ENCODE results near the gene BAHCC1.
A peak's percentile ranks its signal among the peaks of the same experiment; 100 is the strongest.

BAHCC1 gene

DNA sequence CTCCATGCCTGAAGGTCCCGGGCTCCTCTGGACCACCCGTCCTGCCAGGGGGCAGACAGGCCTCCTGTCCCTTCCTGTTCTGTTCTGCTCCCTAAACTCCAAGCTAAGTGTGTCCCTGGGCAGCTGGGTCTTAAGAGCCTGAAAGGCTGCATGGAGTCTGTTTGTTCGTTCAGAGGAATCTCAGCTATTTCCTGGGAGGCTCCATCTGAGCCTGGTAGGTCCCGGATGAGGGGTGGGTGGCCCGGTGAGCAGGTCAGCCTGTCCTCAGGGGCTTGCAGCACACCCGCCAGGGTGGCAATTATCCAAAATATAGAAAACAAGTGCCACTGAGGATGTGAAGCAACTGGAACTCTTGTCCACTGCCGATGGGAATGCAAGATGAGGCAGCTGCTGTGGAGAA lies 104.8 kb downstream of the BAHCC1 start:
- no peak for DNase-seq

GRCh38 chr17:81502471-81503017 lies 107.3 kb downstream of the BAHCC1 start:
- no peak for DNase-seq

DNA sequence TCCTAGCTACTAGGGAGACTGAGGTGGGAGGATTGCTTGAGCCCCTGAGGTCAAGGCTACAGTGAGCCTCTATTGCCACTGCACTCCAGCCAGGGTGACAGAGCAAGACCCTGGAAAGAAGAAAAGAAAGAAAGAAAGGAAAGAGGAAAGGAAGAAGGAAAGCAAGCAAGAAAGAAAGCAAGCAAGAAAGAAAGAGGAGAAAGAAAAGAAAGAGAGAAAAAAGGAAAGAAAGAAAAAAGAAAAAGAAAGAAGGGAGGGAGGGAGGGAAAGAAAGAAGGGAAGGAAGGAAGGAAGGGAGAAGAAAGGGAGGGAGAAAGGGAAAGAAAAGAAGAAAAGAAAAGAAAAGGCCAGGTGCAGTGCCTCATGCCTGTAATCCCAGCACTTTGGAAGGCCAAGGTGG lies 108.4 kb downstream of the BAHCC1 start:
- DNase-seq, result no peak

- peak in 1 of 5 experiments; percentile 25 for DNase-seq
Measured at GRCh38 chr17:81508639-81509206, 113.5 kb downstream of the BAHCC1 start.

- peak in 2 of 5 experiments; percentile 22 to 58 for DNase-seq
Measured at GRCh38 chr17:81509207-81509971, 114.1 kb downstream of the BAHCC1 start.

DNA sequence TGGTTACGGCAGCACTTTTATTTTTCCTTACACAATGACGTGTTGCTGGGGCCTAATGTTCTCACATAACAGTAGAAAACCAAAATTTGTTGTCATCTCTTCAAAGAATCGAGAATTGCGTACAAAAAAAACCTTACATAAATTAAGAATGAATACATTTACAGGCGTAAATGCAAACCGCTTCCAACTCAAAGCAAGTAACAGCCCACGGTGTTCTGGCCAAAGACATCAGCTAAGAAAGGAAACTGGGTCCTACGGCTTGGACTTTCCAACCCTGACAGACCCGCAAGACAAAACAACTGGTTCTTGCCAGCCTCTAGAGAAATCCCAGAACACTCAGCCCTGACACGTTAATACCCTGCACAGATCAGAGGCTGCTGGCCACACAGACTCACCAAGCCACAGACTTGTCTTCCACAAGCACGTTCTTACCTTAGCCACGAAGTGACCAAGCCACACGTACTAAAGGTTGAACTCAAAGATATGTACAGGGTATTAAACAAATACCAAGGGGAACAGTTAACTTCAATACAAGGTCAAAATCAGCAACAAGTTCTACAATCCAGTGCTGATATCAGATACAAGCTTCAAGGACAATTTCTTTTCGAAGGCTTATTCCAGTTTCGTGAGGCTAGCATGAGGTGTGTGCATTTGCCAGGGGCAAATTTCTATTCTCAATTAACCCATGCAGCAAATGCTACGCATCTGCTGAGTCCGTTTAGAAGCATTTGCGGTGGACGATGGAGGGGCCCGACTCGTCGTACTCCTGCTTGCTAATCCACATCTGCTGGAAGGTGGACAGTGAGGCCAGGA lies 114.9 kb downstream of the BAHCC1 start:
- DNase-seq, result peak in 1 of 5 experiments; percentile 17

DNA sequence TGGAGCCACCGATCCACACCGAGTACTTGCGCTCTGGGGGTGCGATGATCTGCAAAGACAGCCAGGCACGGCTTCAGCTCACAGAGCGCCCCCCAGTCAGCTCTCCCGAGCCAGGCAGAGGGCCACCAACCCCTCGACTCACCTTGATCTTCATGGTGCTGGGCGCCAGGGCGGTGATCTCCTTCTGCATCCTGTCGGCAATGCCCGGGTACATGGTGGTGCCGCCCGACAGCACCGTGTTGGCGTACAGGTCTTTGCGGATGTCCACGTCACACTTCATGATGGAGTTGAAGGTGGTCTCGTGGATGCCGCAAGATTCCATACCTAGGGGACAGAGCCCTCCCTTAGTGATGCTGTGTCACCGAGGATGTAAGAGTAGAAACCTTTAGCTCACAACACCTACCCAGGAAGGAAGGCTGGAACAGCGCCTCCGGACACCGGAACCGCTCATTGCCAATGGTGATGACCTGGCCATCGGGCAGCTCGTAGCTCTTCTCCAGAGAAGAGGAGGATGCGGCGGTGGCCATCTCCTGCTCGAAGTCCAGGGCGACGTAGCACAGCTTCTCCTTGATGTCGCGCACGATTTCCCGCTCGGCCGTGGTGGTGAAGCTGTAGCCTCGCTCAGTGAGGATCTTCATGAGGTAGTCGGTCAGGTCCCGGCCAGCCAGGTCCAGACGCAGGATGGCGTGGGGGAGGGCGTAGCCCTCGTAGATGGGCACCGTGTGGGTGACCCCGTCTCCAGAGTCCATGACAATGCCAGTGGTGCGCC lies 115.7 kb downstream of the BAHCC1 start:
- DNase-seq, result peak in 2 of 5 experiments; percentile 44 to 68

GRCh38 chr17:81511554-81511803 lies 116.2 kb downstream of the BAHCC1 start:
- DNase-seq, result no peak

DNA sequence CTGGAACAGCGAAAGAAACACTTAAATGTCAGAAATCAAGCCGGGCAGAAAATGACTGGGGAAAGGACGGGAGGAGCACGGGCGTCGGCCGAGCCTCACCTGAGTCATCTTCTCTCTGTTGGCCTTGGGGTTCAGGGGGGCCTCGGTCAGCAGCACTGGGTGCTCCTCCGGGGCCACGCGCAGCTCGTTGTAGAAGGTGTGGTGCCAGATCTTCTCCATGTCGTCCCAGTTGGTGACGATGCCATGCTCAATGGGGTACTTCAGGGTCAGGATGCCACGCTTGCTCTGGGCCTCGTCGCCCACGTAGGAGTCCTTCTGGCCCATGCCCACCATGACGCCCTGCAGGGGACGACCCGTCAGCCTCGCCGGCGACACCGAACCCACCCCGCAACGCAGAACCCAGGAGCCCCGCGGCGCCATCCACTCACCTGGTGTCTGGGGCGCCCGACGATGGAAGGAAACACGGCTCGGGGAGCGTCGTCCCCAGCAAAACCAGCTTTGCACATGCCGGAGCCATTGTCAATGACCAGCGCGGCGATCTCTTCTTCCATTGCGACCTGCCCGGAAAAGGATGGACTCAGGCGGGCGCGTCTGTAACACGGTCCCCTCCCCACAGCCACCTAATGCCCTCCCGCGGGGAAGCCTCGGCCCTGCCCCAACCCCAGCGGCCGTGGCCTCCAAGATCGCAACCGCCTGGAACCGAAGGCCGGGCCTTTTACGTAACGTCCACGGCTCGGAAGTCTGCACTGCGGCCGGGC lies 116.7 kb downstream of the BAHCC1 start:
- DNase-seq, result peak in 1 of 5 experiments; percentile 44

DNA sequence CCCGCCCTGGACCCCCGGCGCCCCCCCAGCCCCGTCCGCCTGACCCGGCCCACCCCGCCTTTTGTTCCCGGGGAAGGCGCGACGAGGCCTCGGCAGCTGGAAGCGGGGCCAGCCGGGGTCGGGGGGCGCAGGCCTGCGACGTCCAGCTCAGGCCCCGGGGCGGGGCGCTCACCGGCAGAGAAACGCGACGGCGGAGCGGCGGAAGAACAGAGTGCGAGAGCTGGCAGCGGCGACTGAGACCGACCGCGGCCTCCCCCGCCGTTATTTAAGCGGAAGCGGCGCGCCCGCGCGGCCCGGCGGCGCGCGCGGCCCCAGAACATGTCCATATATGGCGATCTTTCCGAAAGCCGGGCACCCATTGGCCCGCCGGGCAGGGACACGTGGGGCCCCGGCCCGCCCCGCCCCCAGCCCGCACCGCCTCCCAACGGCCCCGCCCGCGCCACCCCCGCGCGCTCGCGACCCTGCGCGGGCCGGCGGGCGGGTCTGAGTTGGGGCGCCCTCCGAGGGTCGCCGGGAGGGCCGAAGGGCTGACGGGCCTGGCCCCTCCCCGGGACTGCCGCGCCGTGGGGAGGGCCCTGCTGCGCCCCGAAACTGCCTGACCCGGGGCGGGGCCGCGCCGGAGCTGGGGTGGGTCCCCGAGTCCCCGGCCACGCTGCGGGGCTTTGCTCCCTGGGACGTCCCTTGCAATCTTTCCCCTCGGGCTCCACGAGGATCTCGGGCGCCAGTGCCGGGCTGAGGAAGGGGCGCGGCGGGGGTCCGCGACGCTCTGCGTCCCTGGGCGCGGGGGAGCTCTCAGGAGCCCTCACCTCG lies 117.5 kb downstream of the BAHCC1 start, which contains the start of gene ACTG1:
Gene ACTG1 (minus strand): TSS at position 238 of the 810 bp plus-strand sequence. CDS start 445 bp downstream, outside the sequence.
- DNase-seq, result peak; percentile 81 to 96 (median 84)

DNA sequence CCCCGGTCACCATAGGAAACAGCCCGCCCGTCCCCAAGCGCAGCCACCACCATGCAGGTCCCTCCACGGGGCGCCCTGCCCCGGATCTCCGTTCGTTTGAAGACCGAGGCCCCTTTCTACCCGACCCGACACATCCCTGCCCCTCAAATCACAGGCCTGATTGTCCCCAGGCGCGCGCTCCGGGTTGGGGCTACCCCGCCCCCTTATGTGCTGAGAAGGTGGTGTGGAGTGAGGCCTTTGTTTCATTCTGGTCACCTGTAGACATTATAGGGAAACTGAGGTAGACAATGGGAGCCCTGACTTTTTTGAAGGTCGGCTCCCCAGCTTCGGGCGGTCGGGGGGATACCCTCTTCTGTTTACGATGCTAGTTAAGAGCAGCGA lies 118.1 kb downstream of the BAHCC1 start:
- DNase-seq, result peak in 4 of 5 experiments; percentile 33 to 83 (median 50)

DNA sequence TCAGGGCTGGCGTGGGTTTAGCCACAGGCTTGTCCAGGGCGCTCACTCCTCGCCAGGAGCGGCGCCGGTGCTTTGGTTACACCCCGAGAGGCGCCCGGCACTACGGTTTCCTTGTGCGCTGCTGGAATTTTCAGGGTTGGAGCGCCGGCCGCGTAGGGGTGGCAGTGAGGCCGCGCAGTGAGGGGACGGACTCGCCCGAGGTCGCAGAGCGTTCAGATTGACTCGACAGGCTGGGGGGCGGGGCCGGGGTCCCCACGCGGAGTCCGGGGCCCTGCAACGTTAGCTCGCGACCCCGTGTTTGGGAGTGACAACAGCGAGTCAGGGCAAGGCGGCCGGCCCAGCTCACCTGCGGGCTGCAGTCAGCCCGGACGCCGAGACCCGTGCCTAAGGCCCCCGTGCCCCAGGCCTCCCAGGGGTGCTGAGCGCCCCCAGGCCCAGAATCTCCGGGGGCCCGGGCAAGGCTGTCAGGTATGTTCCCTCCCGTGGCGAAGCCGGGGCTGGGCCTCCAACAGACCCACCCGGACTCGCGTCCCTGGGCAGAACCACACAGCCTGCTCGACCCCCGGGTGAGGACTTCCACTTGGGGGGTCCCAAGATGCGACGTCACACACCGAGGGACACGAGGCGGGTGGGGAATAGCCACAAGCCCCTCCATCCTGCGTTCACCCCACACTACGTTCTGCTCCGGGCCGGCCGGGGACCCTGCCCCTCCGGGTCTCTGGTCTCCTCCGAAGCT lies 118.7 kb downstream of the BAHCC1 start:
- peak in 2 of 5 experiments; percentile 23 to 53 for DNase-seq

- DNase-seq, result peak in 1 of 5 experiments; percentile 24
Measured at GRCh38 chr17:81514489-81514738, 119.2 kb downstream of the BAHCC1 start.

- peak; percentile 33 to 80 (median 61) for DNase-seq
Measured at GRCh38 chr17:81514739-81515529, 119.7 kb downstream of the BAHCC1 start.

DNA sequence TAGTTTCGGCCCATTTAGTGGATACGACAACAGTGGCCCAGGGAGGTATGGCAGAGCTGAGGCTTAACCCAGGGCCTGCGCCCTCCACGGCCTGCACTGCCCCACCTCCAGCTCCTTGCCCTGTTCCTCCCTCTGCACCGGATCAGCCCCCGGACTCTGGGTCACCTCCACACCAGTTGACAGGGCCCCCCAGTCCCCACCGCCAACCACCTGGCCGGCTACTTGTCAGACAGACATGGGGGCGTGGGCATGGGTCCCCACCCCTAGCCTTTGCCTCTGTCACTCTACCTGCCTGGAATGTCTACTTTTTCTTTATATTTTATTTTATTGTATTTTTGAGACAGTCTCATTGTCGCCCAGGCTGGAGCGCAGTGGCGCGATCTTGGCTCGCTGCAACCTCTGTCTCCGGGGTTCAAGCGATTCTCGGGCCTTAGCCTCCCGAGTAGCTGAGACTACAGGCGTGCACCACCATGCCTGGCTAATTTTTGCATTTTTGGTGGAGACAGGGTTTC lies 120.3 kb downstream of the BAHCC1 start:
- no peak for DNase-seq

All from T-helper 2 cell (primary cell).